RWPE2 (cell line): Measurements from ENCODE around the gene IBA57.

Source experiments
- ATAC-seq: fragments of 200-7000 bp; cut with Tn5 transposase; 3 replicates; pipeline ENCODE4 v1.9.1; 2021; ENCODE audit warnings: low read depth
- DNase-seq: peaks from one replicate; pipeline ENCODE4 v3.0.0-alpha.2; 2020; ENCODE audit warnings: low spot score
- H3K27ac ChIP-seq: fragments of 450-650 bp; 2 replicates; pipeline ENCODE4 v1.5.1; 2017; ENCODE audit warnings: mild to moderate bottlenecking; ENCODE audit not compliant: poor library complexity, severe bottlenecking
- H3K27me3 ChIP-seq: fragments of 250-450 bp; sonication (Bioruptor Pico); 2 replicates; pipeline ENCODE4 v1.5.1; 2021; ENCODE audit warnings: mild to moderate bottlenecking, moderate library complexity; ENCODE audit not compliant: insufficient read depth, poor library complexity, severe bottlenecking
- H3K36me3 ChIP-seq: fragments of 250-450 bp; sonication (Bioruptor Pico); 2 replicates; pipeline ENCODE4 v1.5.1; 2020; ENCODE audit warnings: low read depth, mild to moderate bottlenecking, moderate library complexity
- H3K4me1 ChIP-seq: fragments of 250-450 bp; sonication (Bioruptor Pico); 2 replicates; pipeline ENCODE4 v1.5.1; 2021; ENCODE audit warnings: mild to moderate bottlenecking, moderate library complexity; ENCODE audit not compliant: insufficient read depth, poor library complexity, severe bottlenecking
- H3K4me3 ChIP-seq: fragments of 250-450 bp; sonication (Bioruptor Pico); 2 replicates; pipeline ENCODE4 v1.5.1; 2021; ENCODE audit warnings: mild to moderate bottlenecking, moderate library complexity; ENCODE audit not compliant: severe bottlenecking
- H3K9me3 ChIP-seq: fragments of 250-450 bp; sonication (Bioruptor Pico); 2 replicates; pipeline ENCODE4 v1.5.1; 2021; ENCODE audit warnings: mild to moderate bottlenecking, moderate library complexity; ENCODE audit not compliant: severe bottlenecking
- TF ChIP-seq, protein P1 (sequence below): fragments of 450-650 bp; IDR thresholded peaks from one replicate; pipeline ENCODE4 v1.5.1; 2017; ENCODE audit warnings: mild to moderate bottlenecking, moderate library complexity; ENCODE audit not compliant: poor library complexity, severe bottlenecking

Gene IBA57

DNA sequence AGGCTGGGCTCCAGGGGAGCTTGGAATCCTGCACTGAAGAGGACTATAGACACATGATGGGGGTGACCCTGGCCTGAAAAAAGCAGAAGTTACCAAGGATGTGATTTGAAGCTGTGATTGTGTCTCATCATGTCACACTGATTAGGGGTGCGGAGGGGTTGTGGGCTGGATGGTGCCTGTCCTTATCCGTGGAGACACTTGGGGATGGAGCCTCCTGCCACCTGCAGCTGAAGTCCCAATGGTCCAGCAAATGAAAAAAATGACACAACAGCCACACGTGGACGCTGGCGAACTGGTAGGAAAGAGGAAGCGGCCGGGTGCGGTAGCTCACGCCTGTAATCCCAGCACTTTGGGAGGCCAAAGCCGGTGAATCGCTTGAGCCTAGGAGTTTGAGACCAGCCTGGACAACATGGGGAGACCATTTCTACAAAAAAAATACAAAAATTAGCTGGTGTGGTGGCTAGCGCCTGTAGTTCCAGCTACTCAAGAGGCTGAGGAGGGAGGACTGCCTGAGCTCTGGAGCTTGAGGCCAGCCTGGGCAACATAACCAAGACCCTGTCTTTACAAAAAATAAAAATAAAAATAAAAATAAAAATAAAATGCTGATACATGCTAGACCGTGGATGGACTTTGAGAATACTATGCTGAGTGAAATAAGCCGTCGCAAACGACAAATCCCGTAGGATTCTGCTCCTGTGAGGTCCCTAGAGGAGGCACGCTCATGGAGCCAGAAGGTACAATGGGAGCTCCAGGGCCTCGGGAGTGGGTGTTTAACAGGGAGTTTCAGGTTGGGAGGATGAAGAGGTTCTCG, 838 bp upstream of the IBA57 start:
- H3K27me3 ChIP-seq = no peaks in the 10 kb centered on the region
- H3K36me3 ChIP-seq = no peaks in the 10 kb centered on the region
- no peaks in the 10 kb centered on the region for H3K9me3 ChIP-seq
- peak overlapping the region; percentile 25 for H3K4me3 ChIP-seq
- TF ChIP-seq, protein P1, sequence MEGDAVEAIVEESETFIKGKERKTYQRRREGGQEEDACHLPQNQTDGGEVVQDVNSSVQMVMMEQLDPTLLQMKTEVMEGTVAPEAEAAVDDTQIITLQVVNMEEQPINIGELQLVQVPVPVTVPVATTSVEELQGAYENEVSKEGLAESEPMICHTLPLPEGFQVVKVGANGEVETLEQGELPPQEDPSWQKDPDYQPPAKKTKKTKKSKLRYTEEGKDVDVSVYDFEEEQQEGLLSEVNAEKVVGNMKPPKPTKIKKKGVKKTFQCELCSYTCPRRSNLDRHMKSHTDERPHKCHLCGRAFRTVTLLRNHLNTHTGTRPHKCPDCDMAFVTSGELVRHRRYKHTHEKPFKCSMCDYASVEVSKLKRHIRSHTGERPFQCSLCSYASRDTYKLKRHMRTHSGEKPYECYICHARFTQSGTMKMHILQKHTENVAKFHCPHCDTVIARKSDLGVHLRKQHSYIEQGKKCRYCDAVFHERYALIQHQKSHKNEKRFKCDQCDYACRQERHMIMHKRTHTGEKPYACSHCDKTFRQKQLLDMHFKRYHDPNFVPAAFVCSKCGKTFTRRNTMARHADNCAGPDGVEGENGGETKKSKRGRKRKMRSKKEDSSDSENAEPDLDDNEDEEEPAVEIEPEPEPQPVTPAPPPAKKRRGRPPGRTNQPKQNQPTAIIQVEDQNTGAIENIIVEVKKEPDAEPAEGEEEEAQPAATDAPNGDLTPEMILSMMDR = no peak
- H3K27ac ChIP-seq = peak overlapping the region; percentile 94
- DNase-seq = no peak
- H3K4me1 ChIP-seq = peaks cover 21% of the 10 kb centered on the region
- no peak for ATAC-seq

DNA sequence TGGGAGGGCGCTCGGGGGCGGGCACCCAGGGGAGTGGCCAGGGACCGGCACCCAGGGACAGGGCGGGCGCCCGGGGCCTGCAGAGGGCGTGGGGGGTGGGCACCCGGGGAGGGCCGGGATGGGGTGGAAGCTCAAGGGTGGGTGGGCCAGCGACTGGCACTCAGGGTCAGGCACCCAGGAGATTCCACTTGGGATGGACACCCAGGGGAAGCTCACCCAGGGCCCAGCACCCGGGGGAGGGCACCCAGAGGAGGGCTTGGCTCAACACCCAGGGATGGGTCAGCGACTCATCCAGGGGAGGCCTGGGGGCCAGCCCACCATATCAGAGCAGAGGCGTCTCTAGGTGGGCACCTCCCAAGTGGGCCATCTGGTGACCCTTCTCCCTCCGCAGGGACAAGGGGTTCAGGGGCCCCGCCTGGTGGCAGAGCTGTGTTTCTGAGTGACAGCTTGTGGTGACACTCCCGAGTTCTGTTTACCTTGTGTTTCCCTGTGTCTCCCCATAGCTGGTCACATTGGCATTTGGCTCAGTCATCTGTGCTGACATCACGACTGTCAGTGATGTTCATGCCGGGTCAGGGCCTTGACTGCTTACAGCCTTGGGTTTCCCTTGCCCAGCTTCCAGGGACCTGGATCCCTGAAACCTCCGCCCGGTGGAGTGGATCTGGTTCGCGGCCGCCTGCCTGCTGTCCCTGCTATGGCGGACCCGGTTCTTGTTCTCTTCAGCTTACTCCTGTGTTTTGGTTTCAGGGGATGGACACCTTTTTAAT, 749 bp downstream of the IBA57 start:
- TF ChIP-seq, protein P1 = peak; percentile 3
- no peaks in the 10 kb centered on the region for H3K27me3 ChIP-seq
- peaks cover 20% of the 10 kb centered on the region for H3K4me1 ChIP-seq
- H3K4me3 ChIP-seq = peak overlapping the region; percentile 81
- H3K36me3 ChIP-seq = no peaks in the 10 kb centered on the region
- H3K9me3 ChIP-seq = no peaks in the 10 kb centered on the region
- peak overlapping the region; percentile 94 for H3K27ac ChIP-seq
- DNase-seq (peak; percentile 29), ATAC-seq (peak; percentile 54; the same call in 2 of the 3 replicates)

DNA sequence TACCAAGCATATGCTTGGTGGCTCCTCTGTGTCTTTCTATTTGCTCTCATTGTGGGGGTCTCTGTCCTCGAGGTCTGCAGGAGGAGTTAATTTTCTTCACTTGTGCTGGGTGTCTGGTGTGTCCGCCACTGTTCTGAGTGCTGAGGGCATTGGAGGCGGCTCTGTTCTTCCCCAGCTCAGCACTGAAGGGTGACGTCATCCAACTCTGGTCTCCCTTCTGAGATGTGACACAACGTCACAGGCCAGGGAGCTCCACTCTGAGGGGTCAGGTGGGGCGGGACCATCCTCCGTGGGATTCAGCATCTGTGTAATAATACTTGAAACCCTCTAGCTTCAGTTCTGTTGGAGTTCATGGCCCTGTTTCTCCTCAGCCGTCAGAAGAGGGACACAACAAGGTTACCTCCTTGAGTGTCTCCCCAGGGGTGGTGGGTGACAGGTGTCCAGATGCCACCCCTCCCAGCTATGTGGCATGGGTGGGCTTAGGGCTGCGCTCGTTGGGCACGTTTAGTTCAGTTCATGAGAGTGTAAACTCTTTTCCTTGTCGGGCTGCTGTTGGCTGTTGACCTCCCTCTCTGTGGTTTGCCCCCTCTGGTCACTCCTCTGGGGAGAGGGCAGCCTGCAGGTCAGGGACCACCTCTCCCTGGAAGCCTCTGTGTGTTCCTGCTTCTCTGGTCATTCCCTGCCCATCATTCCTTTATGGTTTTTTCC, 3.1 kb downstream of the IBA57 start:
- Histone ChIP-seq H3K27me3 (no peaks in the 10 kb centered on the region), H3K4me1 (peaks cover 4% of the 10 kb centered on the region), H3K4me3 (no peak overlapping the region), H3K9me3 (no peaks in the 10 kb centered on the region), H3K36me3 (no peaks in the 10 kb centered on the region), H3K27ac (no peak overlapping the region)
- TF ChIP-seq, protein P1 = no peak
- ATAC-seq = no peak
- no peak for DNase-seq

DNA sequence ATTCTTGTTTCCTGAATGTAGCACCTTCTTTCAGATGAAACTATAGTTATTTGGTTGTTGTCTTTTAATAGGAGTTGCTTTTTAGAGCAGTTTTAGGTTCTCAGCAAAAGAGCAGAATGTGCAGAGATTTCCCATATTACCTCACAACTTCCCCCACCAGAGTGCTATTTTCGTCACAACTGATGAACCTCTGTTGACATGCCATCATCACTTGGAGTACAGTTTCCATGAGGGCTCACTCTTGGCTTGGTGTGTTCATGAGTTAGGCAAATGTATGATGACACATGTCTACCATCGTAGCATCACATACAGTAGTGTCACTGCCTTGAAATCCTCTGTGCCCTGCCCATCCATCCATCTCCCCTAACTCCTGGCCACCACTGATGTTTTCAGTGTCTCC, 3.7 kb downstream of the IBA57 start:
- Histone ChIP-seq H3K4me1 (peaks cover 4% of the 10 kb centered on the region), H3K9me3 (no peaks in the 10 kb centered on the region), H3K36me3 (no peaks in the 10 kb centered on the region), H3K27me3 (no peaks in the 10 kb centered on the region), H3K27ac (no peak overlapping the region), H3K4me3 (no peak overlapping the region)
- DNase-seq (no peak), ATAC-seq (no peak)
- TF ChIP-seq, protein P1 = no peak
